ENCODE measurements around the gene KRTAP10-4. TPM values are rescaled to one million over a fixed set of nuclear protein-coding genes. Genes with fewer than 3 reads are reported as not detected.
"Not testable (repeated sequence)": the region's sequence is repeated elsewhere in the genome, so short reads cannot be mapped to it uniquely, and the experiment has no call there.

The KRTAP10-4 gene
- total RNA-seq, 1 donor from 2014 or later: 0.39 TPM

- DNase-seq: no peak
These were observed 25.9 kb downstream of the KRTAP10-4 start for GRCh38 chr21:44599264-44600029.

- not testable (repeated sequence) for DNase-seq
These were observed 26.8 kb downstream of the KRTAP10-4 start, which contains the start of gene KRTAP10-7 for GRCh38 chr21:44600118-44600978. TSS of gene KRTAP10-7 (plus strand) at chr21:44600597. CDS start at chr21:44600622, 25 bp downstream.

DNA sequence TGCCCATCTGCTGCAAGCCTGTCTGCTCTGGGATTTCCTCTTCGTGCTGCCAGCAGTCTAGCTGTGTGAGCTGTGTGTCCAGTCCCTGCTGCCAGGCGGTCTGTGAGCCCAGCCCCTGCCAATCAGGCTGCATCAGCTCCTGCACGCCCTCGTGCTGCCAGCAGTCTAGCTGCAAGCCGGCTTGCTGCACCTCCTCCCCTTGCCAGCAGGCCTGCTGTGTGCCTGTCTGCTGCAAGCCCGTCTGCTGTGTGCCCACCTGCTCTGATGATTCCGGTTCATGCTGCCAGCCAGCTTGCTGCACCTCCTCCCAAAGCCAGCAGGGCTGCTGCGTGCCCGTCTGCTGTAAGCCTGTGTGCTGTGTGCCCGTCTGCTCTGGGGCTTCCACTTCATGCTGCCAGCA, 27.6 kb downstream of the KRTAP10-4 start:
- not testable (repeated sequence) for DNase-seq

GRCh38 chr21:44601596-44602462, 28.3 kb downstream of the KRTAP10-4 start:
- DNase-seq: no peak

DNA sequence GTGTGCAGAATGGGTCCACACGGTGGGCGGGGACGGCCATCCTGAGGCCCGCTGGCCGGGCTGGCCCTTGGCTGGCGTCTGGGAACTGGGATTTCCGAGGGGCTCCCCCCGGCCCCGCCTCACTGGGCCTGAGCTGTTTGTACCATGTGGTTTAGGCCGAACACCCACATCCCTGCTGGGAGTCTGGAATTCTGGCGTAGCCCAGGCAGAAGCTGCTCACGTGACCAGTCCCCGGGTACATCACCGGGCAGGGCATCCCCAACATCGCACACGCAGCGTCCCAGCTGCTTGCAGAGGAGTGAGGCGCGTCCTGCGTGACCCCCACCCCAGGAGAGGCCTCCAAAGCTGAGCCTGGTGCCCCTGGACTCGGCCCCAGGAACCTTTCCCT, 28.9 kb downstream of the KRTAP10-4 start:
- DNase-seq: no peak

- DNase-seq: no peak
These were observed 29.8 kb downstream of the KRTAP10-4 start for GRCh38 chr21:44603109-44603875.

DNA sequence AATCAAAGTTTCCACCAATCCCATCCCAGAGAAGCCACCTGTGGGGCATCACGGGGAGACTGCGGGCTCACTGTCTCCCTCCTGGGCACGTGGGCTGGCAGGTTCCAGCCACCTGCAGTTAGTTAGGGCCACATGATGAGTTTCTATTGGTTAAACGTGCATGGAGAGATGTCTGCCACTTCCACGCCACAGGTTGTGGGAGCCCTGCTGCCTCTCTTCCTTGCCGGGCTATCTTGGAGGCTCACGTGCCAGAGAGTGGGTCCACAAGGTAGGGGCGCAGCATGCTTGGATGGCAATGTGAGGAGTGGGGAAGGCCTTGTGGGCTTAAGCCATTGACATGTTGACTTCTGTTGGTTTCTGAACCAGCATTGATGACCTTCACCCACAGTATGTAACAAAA, 30.4 kb downstream of the KRTAP10-4 start:
- no peak for DNase-seq

GRCh38 chr21:44606495-44606894, 33.0 kb downstream of the KRTAP10-4 start:
- no peak for DNase-seq

DNA sequence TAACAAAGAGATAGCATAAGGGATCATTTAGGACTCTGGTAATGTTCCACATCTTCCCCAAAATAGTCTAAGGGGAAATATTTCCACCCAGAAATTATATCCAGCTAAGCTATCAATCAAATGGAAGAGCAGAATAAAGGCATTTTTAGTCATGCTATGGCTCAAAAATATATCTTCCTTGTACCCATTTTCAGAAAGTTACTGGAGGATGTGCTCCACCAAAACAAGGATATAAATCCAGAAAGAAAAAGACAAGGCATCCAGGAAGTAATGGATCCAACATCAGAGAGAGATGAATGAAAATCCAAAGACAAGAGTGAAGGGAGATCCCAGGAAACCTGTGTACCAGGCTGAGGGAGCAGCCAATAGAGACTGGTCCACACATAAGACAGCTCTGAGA, 35.7 kb downstream of the KRTAP10-4 start:
- no peak for DNase-seq

DNA sequence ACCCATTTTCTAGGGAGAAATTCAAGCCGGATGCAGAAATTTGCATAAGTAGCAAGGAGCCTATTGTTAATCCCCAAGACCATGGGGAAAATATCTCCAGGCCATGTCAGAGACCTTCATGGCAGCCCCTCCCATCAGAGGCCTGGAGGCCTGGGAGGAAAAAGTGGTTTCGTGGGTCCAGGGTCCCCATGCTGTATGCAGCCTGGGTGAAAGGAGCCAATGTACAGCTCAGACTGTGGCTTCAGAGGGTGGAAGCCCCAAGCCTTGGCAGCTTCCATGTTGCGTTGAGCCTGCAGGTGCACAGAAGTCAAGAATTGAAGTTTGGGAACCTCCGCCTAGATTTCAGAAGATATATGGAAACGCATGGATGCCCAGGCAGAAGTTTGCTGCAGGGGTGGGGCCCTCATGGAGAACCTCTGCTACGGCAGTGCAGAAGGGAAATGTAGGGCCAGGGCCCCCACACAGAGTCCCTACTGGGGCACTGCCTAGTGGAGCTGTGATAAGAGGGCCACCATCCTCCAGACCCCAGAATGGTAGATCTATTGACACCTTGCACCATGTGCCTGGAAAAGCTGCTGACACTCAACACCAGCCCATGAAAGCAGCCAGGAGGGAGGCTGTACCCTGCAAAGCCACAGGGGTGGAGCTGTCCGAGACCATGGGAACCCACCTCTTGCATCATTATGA, 36.8 kb downstream of the KRTAP10-4 start:
- DNase-seq: not testable (repeated sequence)

GRCh38 chr21:44611551-44611950, 38.0 kb downstream of the KRTAP10-4 start:
- DNase-seq: no peak

DNA sequence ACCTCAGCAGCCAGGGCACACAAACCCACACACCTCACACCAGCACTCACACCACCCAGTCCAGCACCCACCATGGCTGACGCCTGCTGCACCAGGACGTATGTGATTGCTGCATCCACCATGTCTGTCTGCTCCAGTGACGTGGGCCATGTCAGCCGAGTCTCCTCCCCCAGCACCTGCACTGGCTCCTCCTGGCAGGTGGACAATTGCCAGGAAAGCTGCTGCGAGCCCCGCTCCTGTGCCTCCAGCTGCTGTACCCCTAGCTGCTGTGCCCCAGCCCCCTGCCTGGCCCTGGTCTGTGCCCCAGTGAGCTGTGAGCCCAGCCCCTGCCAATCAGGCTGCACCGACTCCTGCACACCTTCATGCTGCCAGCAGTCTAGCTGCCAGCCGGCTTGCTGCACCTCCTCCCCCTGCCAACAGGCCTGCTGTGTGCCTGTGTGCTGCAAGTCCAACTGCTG, 38.5 kb downstream of the KRTAP10-4 start, which contains the start of gene KRTAP10-8:
Gene KRTAP10-8, plus strand, starts transcription at position 51 of the 458 bp plus-strand sequence. Its CDS starts 22 bp downstream, at position 73.
- no peak for DNase-seq

- DNase-seq: no peak
These were observed 39.2 kb downstream of the KRTAP10-4 start for GRCh38 chr21:44612669-44613229.

- no peak for DNase-seq
These were observed 40.0 kb downstream of the KRTAP10-4 start for GRCh38 chr21:44613386-44614155.

- DNase-seq: no peak
These were observed 40.7 kb downstream of the KRTAP10-4 start for GRCh38 chr21:44614161-44614631.

DNA sequence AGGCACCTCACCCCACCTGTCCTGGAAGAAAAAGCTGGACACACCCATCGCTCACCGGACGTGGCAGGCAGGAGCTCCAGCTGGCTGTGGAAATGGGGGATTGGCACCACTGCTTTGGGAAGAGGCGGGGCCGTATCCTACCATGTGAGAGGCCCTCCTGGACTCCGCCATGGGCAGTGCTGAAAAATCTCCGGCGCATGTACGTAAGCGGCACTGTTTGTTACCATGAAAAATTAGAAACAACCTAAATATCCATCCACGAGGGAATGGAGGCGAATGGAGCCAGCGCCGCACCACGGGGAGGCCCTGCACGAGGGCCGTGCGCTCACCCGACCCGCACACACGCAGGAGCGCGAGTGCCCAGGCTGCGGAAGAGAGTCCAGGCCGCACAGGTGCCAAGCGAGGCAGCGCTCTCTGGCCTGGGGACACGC, 41.4 kb downstream of the KRTAP10-4 start:
- no peak for DNase-seq

GRCh38 chr21:44615466-44615865, 41.9 kb downstream of the KRTAP10-4 start:
- DNase-seq: no peak

- no peak for DNase-seq
These were observed 42.5 kb downstream of the KRTAP10-4 start for GRCh38 chr21:44615911-44616590.

DNA sequence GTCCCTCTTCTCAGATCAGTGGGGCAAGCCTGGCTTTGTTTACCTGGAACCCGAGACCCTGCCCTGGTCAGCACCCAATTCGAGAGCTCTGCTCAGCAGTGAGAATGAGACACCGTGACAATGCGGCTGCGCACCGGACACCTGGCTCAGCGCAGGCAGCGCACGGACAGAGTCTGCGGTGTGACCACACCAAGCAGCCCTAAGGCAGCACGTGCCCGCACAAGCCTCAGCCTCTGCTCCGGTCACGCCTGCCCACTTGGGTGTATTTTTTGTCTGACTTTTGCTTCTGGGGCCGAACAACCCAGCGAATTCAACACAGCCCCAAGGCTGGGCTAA, 43.0 kb downstream of the KRTAP10-4 start:
- no peak for DNase-seq
